ENCODE data around the gene KLF16.

Gene KLF16

GRCh38 chr19:1843116-1843515, 20.3 kb downstream of the KLF16 start:
- no peak for DNase-seq (ENCODE audit: low spot score)

- no peak for DNase-seq (ENCODE audit: low spot score)
Measured at GRCh38 chr19:1841209-1841924, 22.0 kb downstream of the KLF16 start.

- DNase-seq (ENCODE audit: low spot score), result no peak
Measured at GRCh38 chr19:1840541-1841115, 22.8 kb downstream of the KLF16 start.

GRCh38 chr19:1839658-1840540, 23.5 kb downstream of the KLF16 start:
- DNase-seq (ENCODE audit: low spot score), result no peak

- peak; percentile 90 for DNase-seq (ENCODE audit: low spot score)
Measured at GRCh38 chr19:1837625-1838105, 25.7 kb downstream of the KLF16 start.

GRCh38 chr19:1837222-1837565, 26.2 kb downstream of the KLF16 start:
- DNase-seq (ENCODE audit: low spot score), result no peak

- DNase-seq (ENCODE audit: low spot score), result no peak
Measured at GRCh38 chr19:1836458-1837221, 26.7 kb downstream of the KLF16 start.

GRCh38 chr19:1833540-1833939, 29.8 kb downstream of the KLF16 start:
- no peak for DNase-seq (ENCODE audit: low spot score)

- DNase-seq (ENCODE audit: low spot score), result no peak
Measured at GRCh38 chr19:1832046-1832663, 31.2 kb downstream of the KLF16 start.

GRCh38 chr19:1830978-1831377, 32.4 kb downstream of the KLF16 start:
- no peak for DNase-seq (ENCODE audit: low spot score)

GRCh38 chr19:1830568-1830967, 32.8 kb downstream of the KLF16 start:
- DNase-seq (ENCODE audit: low spot score), result no peak

GRCh38 chr19:1829958-1830357, 33.4 kb downstream of the KLF16 start:
- no peak for DNase-seq (ENCODE audit: low spot score)

- DNase-seq (ENCODE audit: low spot score), result no peak
Measured at GRCh38 chr19:1828279-1829238, 34.8 kb downstream of the KLF16 start.

GRCh38 chr19:1827566-1828278, 35.7 kb downstream of the KLF16 start:
- no peak for DNase-seq (ENCODE audit: low spot score)

GRCh38 chr19:1826557-1827521, 36.5 kb downstream of the KLF16 start:
- no peak for DNase-seq (ENCODE audit: low spot score)

- DNase-seq (ENCODE audit: low spot score), result peak; percentile 94
Measured at GRCh38 chr19:1825909-1826556, 37.3 kb downstream of the KLF16 start.

- no peak for DNase-seq (ENCODE audit: low spot score)
Measured at GRCh38 chr19:1824252-1824622, 39.1 kb downstream of the KLF16 start.

Data from D341Med (cell line).